Epidermal melanocyte (primary cell): ENCODE results near the gene MCAT.

Experiments
- DNase-seq: peaks from one replicate; pipeline ENCODE4 v3.0.0; 2011; ENCODE audit warnings: low spot score; ENCODE audit not compliant: insufficient read length

MCAT gene

DNA sequence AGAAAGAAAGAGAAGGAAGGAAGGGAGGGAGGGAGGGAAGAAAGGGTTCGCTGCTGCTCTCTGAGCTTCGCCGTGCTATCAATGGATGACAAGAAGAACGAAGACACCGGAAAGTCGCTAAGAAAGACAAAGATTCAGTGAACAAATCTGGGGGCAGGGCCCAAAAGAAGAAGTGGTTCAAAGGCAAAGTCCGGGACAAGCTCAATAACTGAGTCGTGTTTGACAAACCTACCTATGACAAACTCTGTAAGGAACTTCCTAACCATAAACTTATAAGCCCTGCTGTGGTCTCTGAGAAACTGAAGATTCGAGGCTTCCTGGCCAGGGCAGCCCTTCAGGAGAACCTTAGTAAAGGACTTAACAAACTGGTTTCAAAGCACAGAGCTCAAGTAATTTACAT, 51.1 kb downstream of the MCAT start:
- no peak for DNase-seq

DNA sequence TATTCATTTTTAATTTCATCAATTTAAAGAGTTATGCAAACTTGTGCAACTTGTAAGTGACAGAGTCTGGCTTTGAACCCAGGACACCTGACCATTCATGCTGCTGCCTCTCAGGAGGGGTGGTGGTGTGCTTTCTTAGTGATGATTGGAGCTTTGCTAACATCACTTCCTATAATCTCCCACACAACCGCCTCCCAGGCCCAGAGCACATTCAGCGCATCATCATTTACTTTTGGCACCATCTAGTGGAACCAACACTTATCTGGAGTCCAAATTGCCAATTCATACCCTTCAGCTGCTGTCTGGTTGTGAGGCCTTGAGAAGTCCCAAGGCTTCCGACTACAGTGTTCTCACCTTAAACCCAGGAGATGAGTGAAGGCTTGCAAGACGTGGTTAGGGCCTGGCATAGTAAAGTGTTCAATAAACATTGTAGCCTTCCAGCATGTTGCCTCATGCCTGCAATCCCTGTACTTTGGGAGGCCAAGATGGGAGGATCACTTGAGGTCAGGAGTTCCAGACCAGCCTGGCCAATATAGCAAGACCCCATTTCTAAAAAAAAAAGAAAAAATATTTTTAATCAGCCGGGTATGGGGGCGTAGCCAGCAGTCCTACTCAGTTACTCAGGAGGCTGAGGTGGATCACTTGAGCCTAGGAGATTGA, 52.9 kb downstream of the MCAT start:
- DNase-seq: peak; percentile 85

DNA sequence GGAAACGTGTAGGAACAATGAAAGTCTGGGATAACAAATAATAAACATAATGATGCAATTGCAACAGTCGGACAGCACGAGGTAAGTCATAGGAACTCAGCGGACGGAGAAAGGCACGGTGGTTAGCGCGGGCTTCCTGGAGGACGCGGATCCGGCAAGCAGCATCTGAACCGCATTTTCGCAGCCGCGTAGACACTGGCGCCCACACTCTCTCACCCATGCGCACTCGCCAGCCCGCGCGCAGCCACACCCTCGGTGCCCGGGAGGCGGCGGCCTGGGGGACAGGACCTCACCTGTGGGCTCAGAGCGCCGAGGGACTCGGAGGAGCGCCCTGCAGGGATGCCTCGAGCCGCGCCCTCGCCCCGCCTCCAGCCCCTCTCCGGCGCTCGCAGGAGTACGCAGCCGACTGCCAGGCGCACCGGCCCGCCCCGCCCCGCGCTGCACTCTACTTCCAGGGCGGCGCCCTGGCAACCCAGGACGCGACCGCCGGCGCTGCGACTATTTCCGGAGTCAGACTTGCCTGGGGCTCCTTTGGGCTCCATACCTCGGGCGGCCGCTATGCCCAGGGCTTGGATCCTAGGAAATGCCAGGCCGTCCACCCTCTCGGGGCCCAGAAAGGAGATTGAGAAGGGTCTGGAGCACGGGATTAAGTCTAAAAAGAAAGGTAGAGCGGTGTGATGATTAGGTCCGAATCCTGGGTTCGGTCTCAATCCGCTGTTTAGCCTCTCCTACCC, 54.0 kb downstream of the MCAT start, which contains the start of gene TTLL1:
Gene TTLL1, minus strand, starts transcription at position 408 of the 734 bp plus-strand sequence. CDS start 13,805 bp downstream, outside the sequence.
- DNase-seq: peak; percentile 95

DNA sequence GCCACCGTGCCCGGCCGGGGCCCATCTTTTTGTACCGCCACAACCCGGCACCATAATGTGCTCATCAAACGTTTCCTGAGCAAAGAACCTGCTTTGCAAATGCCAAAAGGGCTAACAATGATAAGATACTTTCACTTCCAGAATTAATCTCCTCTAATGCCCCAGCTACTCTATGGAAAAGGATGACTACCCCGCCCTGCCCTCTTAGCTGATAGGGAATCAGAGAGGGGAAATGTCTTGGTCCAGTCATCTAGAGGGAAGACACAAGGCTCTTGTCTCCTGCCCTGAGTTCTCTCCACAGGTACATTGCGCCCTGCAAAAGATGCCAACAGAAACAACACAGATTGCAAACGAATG, 54.6 kb downstream of the MCAT start:
- no peak for DNase-seq

DNA sequence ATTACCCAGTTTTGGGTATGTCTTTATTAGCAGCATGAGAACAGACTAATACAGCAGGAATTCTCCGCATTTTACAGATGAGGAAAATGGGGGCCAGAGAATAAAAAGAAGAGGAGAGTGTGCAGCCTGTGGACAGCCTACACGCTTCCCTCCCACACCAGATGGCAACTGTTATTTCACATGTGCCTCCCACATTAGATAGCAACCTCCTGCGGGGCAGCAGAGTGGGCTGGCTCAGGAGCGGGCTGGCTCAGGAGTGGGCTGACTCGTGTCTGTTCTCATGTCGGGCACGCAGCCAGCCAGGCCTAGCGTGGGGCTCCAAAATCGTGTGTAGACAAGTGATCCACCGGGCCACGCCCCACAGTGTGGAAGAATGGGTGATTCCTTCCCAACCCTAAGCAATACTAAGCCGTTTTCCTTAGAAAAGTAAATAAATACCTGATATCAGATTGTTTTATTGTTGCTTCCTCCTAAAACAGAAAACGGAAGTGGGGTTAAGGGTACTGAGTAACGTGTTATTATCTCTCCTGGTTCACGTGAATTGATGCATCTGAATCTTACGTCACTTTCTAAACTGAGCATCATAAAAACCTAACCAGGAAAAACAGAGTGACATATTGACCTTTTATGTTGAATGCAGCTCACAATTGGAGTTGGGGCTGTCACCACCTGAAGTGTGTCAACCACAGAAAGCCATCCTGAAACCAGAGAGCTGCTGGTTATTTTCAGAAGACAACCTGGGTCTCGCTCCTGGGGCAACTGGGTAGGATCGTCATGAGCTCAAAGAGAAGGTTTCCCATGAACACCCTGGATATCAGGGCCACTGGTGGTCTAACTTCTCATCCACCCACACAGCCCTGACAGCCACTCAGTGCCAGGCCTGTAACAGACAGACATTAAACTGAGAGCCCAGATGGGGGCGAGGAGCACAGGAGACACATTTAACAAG, 57.3 kb downstream of the MCAT start:
- no peak for DNase-seq
